Myocyte (in vitro differentiated cells): Measurements from ENCODE around the gene SCO2. TPM values are rescaled to one million over a fixed set of nuclear protein-coding genes. Genes with fewer than 3 reads are reported as not detected.

Source experiments
- DNase-seq: peaks from one replicate; pipeline ENCODE4 v3.0.0-alpha.2; 2012; ENCODE audit warnings: low read depth
- total RNA-seq: library from RNA; depleted of rRNA; stranded (reverse); fragments of >200 nt; gene quantifications from 2 replicates; pipeline ENCODE4 v1.2.3, GENCODE V29; 2014

SCO2 gene
- total RNA-seq, 1 donor from 2014 or later: 1.6 TPM

DNA sequence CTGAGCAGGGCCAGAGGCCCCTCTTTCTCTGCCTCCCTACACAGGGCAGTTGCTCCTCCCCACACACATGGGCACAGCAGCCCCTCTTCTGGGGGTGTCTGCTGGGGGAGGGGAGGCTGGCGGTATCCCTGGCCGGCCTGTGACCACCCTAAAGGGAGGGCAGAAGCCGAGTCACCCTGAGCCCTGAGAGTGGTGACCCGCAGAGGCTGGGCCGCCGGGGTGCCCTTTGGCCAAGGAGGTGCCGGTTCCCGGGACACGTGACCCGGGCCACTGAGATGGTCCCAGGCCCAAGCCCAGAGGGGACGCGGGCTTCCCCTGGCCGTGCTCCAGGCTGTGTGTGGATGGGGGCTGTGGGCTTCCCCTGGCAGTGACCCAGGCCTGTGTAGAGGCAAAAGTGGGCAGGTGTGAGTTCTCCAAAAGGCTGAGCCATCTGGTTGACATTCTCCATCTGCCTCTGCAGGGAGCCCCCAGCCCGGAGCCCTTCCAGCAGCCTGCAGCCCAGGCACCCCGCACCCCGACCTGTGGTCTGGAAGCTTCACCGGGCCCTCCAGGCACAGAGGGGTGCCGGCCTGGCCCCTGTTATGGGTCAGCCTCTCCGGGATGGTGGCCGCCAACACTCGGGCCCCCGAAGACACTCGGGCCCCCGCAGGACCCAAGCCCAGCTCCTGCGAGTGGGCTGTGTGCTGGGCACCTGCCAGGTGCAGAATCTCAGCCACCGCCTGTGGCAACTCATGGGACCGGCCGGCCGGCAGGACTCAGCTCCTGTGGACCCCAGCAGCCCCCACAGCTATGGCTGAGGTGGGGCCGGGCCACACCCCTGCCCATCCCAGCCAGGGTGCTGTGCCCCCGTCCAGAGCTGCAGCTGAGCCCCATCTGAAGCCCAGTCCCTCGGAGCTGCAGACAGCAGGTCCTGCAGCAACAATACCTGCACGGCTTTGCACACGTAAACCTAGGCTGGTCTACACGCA is 43.0 kb downstream of the SCO2 start:
- DNase-seq: no peak

DNA sequence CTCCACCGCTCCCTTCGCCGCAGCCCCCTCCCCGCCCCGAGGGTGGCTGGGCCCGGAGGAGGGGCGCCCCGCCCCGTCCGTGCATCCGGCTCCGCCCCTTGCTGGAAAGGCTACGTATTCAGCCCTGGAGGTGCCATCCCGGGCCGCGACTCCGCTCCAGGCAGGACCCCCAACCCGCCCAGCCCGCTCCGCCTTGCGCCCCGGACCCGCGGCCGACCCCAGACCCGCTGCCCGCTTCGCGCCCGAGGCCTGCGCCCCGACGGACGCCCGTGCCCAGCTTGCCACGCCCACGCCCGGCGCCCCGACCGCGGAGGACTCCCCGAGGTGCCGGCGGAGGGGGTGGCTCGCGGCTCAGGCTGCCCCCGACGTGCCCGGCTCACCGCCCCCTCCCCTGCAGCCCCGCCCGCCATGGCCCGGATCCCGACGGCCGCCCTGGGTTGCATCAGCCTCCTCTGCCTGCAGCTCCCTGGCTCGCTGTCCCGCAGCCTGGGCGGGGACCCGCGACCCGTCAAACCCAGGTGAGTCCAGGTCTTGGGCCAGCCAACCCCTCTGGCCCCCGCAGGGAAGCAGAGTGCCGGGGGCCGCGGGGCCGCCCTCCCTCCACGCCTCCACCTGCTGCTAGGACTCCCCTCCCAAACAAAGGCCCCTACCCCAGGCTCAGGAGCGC is 43.8 kb downstream of the SCO2 start, which contains the start of gene ADM2:
TSS of gene ADM2 (plus strand) at position 104 of the 667 bp plus-strand sequence. CDS start at position 409, 305 bp downstream.
- no peak for DNase-seq

DNA sequence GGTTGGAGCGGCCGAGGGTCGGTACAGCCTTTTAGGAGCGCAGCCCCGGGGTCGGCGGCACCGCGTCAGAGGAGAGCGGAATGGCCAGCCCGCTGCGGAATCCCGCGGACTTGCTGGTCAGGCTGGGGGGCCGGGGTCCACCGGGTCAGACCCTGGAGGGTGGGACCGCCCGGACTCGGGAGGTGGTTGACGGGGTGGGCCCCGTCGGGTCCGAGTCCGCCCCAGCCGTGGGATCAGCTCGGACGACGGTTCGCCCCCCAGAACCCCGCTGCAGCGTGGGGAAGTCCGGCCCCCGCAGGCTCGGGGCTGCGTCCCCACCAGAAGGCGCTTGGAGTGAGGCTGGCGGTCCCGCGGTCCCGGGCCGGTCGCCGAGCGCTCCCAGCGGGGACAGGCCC is 44.4 kb downstream of the SCO2 start:
- DNase-seq: no peak

DNA sequence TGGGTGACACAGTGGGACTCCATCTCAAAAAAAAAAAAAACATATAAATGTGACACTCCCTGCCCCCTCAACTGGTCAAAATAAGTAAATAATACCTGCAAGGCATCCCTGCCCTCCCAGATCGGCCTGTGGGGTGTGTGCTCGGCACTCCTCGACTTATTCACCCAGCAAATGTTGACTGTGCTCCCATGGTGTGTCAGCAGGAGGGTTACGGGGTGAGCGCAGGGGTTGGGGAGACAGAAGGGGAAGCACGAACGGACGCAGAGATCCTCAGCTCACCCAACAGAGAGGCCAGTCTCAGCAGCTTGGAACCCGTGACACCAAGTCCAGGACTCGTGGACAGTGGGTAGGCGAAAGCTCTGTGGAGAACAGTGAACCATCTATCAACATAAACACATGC is 45.7 kb downstream of the SCO2 start:
- no peak for DNase-seq

DNA sequence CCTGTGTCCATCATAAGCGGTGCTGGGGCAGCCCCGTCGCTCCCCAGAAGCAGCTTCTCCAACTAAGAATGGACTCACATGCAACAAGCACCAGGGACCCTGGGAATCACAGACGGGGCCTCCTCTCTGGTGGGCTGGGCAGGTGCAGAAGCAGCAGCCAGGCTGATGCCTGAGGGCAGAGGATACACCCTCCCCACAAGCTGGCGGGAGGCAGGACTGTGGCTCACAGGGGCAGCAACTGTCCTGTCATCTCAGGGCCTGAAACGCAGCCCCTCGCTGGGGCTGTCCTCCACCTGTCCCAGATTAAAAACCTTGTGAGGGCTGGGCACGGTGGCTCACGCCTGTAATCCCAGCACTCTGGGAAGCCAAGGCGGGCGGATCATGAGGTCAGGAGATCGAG is 47.5 kb downstream of the SCO2 start:
- DNase-seq: no peak

DNA sequence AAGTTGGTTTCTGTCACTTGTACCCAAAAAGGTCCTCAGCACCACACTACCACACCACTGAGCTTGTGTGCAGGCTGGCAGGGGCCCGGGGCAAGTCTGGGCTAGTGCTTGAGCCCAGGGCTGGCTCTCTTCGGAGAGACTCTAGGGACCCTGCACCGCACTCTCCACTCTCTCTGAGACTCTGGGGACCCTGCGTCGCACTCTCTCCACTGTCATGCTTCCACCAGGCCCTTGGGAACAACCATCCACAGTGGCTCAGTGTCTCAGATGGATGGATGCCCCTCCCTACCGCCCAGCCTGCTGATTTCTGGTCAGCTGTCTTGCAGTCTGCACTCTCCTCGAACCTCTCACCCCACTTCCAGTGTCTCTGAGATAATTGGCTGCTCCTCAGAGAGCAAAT is 48.5 kb downstream of the SCO2 start:
- DNase-seq: no peak

DNA sequence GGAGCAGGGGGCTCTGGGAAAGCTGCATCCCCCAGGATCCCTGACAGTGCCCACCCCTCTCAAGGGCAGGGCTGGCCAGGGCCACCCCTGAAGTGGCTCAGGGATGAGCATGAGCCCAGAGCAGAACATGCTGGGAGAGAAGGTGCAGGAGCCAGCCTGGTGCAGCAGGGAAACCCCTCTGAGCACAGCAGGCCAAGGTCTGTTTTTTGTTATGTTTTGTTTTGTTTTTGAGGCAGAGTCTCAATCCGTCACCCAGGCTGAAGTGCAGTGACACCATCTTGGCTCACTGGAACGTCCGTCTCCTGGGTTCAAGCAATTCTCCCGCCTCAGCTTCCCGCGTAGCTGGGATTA is 49.8 kb downstream of the SCO2 start:
- no peak for DNase-seq

DNA sequence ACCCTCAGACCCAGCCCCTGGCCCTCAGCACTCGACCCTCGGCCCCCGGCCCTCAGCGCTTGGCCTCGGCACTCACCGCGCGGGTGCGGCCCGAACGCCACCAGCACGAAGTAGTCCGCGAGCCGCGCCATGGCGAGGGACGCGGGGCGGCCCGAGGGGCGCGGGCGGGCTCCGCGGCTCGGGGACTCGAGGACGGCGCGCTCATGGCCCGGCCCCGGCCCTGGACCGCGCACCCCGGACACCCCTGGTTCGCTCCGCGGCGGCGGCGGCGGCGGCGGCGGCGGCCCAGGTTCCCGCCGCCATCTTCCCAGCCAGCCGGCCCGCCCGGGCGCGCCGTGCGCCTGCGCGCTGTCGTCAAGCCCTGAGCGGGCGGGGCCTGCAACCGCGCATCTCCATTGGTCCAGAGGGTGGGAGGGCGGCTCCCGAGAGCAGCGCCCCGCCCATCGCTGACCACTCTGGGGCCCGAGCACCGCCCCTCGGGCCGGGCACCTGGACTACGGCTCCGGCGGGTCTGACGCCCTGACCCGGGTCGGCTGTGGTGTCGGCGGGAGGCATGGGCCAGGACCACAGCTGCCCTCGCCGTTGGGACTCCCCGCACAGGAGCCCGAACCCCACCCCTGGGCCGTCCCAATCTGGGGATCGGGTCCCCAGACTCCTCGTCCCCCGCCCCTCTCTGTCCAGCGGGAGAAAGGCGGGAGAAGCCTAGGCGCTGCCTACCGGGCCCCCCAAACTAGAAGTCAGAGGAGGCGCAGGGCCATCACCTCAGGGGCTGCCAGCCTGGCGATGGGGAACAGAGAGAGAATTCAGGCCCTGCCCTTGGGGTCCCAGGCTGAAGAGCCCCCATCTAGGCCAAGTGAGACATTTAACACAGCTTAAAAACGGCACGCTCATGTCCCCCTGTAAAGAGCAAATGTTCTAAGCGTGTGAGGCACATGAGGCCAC is 50.4 kb downstream of the SCO2 start, which contains the start of gene SBF1:
TSS of gene SBF1 (minus strand) at position 326 of the 942 bp plus-strand sequence. CDS start at position 131, 195 bp downstream.
- DNase-seq: peak; percentile 91

DNA sequence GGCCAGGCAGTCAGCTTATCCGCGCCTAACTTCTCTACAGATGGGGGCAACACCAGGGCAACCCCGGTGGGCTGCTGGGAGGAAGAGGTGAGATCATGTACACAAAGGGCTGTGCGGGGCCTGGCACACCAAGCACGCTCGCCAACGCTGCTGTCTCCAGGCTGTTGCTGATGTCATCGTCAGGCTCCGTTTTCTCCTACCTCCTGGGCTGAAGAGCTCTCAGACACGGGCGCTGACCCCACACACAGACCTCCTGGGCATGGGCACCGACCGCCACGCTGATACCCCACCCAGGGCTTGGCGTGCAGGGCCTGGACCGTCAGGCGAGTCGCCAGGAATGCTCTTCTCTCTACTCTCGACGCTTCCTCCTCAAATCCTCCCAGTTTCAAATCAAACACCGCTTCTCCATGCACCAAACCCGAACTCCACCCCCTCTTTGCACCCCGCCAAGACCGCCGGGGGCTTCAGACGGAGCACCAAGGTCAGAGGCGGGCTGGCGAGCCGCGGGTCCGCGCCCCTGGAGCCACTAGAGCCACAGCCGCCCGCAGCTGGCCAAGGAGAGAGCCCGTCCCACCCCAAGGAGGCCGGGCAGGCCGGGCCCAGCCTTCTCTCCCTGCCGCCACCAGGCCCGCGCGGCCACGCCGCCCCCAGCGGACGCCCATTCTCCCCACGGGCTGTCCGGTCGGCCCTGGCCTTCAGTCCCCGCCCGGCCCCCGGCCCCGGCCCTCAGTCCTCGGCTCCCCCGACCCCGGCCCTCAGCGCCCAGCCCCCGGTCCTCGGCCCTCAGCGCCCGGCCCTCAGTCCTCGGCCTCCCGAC is 51.3 kb downstream of the SCO2 start:
- peak; percentile 51 for DNase-seq

Other genes with a start within 250 kb of the SCO2 start
- 112 and 163 TPM in 2 replicates for gene PLXNB2, start 218.0 kb downstream of the SCO2 start, total RNA-seq
- gene DENND6B, start 198.6 kb downstream of the SCO2 start, total RNA-seq: 4.7 TPM in 2 replicates
- gene PPP6R2, start 182.3 kb downstream of the SCO2 start, total RNA-seq: 65.8 and 74.8 TPM in 2 replicates
- gene SBF1, start 50.6 kb downstream of the SCO2 start, total RNA-seq: 121 and 127 TPM in 2 replicates
- 0.67 and 1.6 TPM in 2 replicates for gene ADM2, start 44.1 kb downstream of the SCO2 start, total RNA-seq
- not detected in 2 replicates for gene MIOX, start 38.7 kb downstream of the SCO2 start, total RNA-seq
- 41.3 and 46.6 TPM in 2 replicates for gene LMF2, start 17.9 kb downstream of the SCO2 start, total RNA-seq
- gene NCAPH2, start 17.4 kb downstream of the SCO2 start, total RNA-seq: 21.6 and 25.3 TPM in 2 replicates
- gene TYMP, start 4.4 kb upstream of the SCO2 start, total RNA-seq: 1.7 and 2.1 TPM in 2 replicates
- not detected in 2 replicates for gene KLHDC7B, start 20.3 kb upstream of the SCO2 start, total RNA-seq
- not detected in 2 replicates for gene SYCE3, start 37.3 kb upstream of the SCO2 start, total RNA-seq
- 3.9 and 11.5 TPM in 2 replicates for gene CPT1B, start 52.8 kb upstream of the SCO2 start, total RNA-seq
- 42.7 and 47.0 TPM in 2 replicates for gene CHKB, start 57.3 kb upstream of the SCO2 start, total RNA-seq
- 0.16 and 0.36 TPM in 2 replicates for gene MAPK8IP2, start 75.2 kb upstream of the SCO2 start, total RNA-seq
- 30.5 and 37.4 TPM in 2 replicates for gene ARSA, start 102.6 kb upstream of the SCO2 start, total RNA-seq
- gene SHANK3, start 147.2 kb upstream of the SCO2 start, total RNA-seq: 0.32 and 0.47 TPM in 2 replicates
- not detected in 2 replicates for gene ACR, start 212.6 kb upstream of the SCO2 start, total RNA-seq